Measurements from ENCODE around the gene AP3D1.

Gene AP3D1

GRCh38 chr19:2180881-2181632 lies 29.7 kb upstream of the AP3D1 start:
- no peaks in the 10 kb centered on the region for H3K27me3 ChIP-seq (ENCODE audit: insufficient read depth, low read depth)
- H3K9ac ChIP-seq, result no peak overlapping the region
- H3K4me1 ChIP-seq (ENCODE audit: low read depth, poor library complexity, severe bottlenecking), result no peaks in the 10 kb centered on the region
- no peak overlapping the region for H3K27ac ChIP-seq
- no peak overlapping the region for H3K4me3 ChIP-seq (IDR thresholded peaks at IDR 0.05; ENCODE audit: insufficient read depth, low read depth, low read length)
- TF ChIP-seq CTCF (conservative IDR thresholded peaks at IDR 0.05; ENCODE audit: low read depth, low read length), result no peak
- no peak overlapping the region for H3K4me2 ChIP-seq
- H4K20me1 ChIP-seq (ENCODE audit: insufficient read depth), result no peaks in the 10 kb centered on the region
- H2AFZ ChIP-seq (ENCODE audit: low read depth), result no peak overlapping the region
- peaks cover 82% of the 10 kb centered on the region for H3K79me2 ChIP-seq (ENCODE audit: insufficient read depth, low read depth)
- no peaks in the 10 kb centered on the region; the same call in 1 of the 2 replicates for H3K36me3 ChIP-seq (ENCODE audit: insufficient read depth)

GRCh38 chr19:2180114-2180513 lies 28.7 kb upstream of the AP3D1 start:
- Histone ChIP-seq H3K36me3 (ENCODE audit: insufficient read depth) (no peaks in the 10 kb centered on the region), H4K20me1 (ENCODE audit: insufficient read depth) (0 out of 2 replicates have a peak, but pooled peaks cover 6% of the 10 kb centered on the region), H3K4me2 (no peak overlapping the region), H3K9ac (no peak overlapping the region), H3K27ac (no peak overlapping the region), H3K4me3 (IDR thresholded peaks at IDR 0.05; ENCODE audit: insufficient read depth, low read depth, low read length) (no peak overlapping the region), H3K4me1 (ENCODE audit: low read depth, poor library complexity, severe bottlenecking) (no peaks in the 10 kb centered on the region), H3K27me3 (ENCODE audit: insufficient read depth, low read depth) (no peaks in the 10 kb centered on the region), H2AFZ (ENCODE audit: low read depth) (no peak overlapping the region), H3K79me2 (ENCODE audit: insufficient read depth, low read depth) (peaks cover 83% of the 10 kb centered on the region)
- TF ChIP-seq CTCF (conservative IDR thresholded peaks at IDR 0.05; ENCODE audit: low read depth, low read length), result no peak

- H3K27ac ChIP-seq, result no peak overlapping the region
- no peak for TF ChIP-seq CTCF (conservative IDR thresholded peaks at IDR 0.05; ENCODE audit: low read depth, low read length)
- no peaks in the 10 kb centered on the region for H3K36me3 ChIP-seq (ENCODE audit: insufficient read depth)
- H3K27me3 ChIP-seq (ENCODE audit: insufficient read depth, low read depth), result no peaks in the 10 kb centered on the region
- no peaks in the 10 kb centered on the region for H3K4me1 ChIP-seq (ENCODE audit: low read depth, poor library complexity, severe bottlenecking)
- H3K79me2 ChIP-seq (ENCODE audit: insufficient read depth, low read depth), result peaks cover 83% of the 10 kb centered on the region
- H3K9ac ChIP-seq, result no peak overlapping the region
- no peak overlapping the region for H2AFZ ChIP-seq (ENCODE audit: low read depth)
- H3K4me2 ChIP-seq, result no peak overlapping the region
- H4K20me1 ChIP-seq (ENCODE audit: insufficient read depth), result 0 out of 2 replicates have a peak, but pooled peaks cover 6% of the 10 kb centered on the region
- H3K4me3 ChIP-seq (IDR thresholded peaks at IDR 0.05; ENCODE audit: insufficient read depth, low read depth, low read length), result no peak overlapping the region
Observed at GRCh38 chr19:2179095-2179494, 27.7 kb upstream of the AP3D1 start.

GRCh38 chr19:2176337-2176994 lies 25.1 kb upstream of the AP3D1 start:
- no peak overlapping the region for H3K4me3 ChIP-seq (IDR thresholded peaks at IDR 0.05; ENCODE audit: insufficient read depth, low read depth, low read length)
- no peak overlapping the region for H3K27ac ChIP-seq
- no peaks in the 10 kb centered on the region for H3K4me1 ChIP-seq (ENCODE audit: low read depth, poor library complexity, severe bottlenecking)
- H3K9ac ChIP-seq, result no peak overlapping the region
- no peaks in the 10 kb centered on the region for H3K27me3 ChIP-seq (ENCODE audit: insufficient read depth, low read depth)
- no peak for TF ChIP-seq CTCF (conservative IDR thresholded peaks at IDR 0.05; ENCODE audit: low read depth, low read length)
- no peak overlapping the region for H2AFZ ChIP-seq (ENCODE audit: low read depth)
- no peak overlapping the region for H3K4me2 ChIP-seq
- H3K36me3 ChIP-seq (ENCODE audit: insufficient read depth), result no peaks in the 10 kb centered on the region
- peaks cover 99% of the 10 kb centered on the region for H3K79me2 ChIP-seq (ENCODE audit: insufficient read depth, low read depth)
- H4K20me1 ChIP-seq (ENCODE audit: insufficient read depth), result 0 out of 2 replicates have a peak, but pooled peaks cover 6% of the 10 kb centered on the region
